CMK (cell line): ENCODE measurements around the gene CLCA4.
"Not testable (repeated sequence)": the region's sequence is repeated elsewhere in the genome, so short reads cannot be mapped to it uniquely, and the experiment has no call there.

Experiments used
- DNase-seq: peaks from one replicate; pipeline ENCODE4 v3.0.0-alpha.2; 2010; ENCODE audit warnings: low read depth

Gene CLCA4

GRCh38 chr1:86546787-86547221, at the start of gene CLCA4:
Gene CLCA4 (plus strand): TSS chr1:86547078. CDS start chr1:86547120, 42 bp downstream.
- DNase-seq = no peak

GRCh38 chr1:86498281-86498680, 48.6 kb upstream of the CLCA4 start:
- no peak for DNase-seq

- DNase-seq = peak; percentile 27
Observed at GRCh38 chr1:86499987-86500593, 46.8 kb upstream of the CLCA4 start.

- DNase-seq = no peak
Observed at GRCh38 chr1:86500714-86501113, 46.2 kb upstream of the CLCA4 start.

- not testable (repeated sequence) for DNase-seq
Observed at GRCh38 chr1:86502125-86502646, 44.7 kb upstream of the CLCA4 start.

- DNase-seq = no peak
Observed at GRCh38 chr1:86502721-86503405, 44.0 kb upstream of the CLCA4 start.

GRCh38 chr1:86503406-86504136, 43.3 kb upstream of the CLCA4 start:
- no peak for DNase-seq

GRCh38 chr1:86504137-86504479, 42.8 kb upstream of the CLCA4 start:
- no peak for DNase-seq

GRCh38 chr1:86504895-86505563, 41.8 kb upstream of the CLCA4 start:
- DNase-seq = no peak

- no peak for DNase-seq
Observed at GRCh38 chr1:86505564-86505902, 41.3 kb upstream of the CLCA4 start.

- DNase-seq = no peak
Observed at GRCh38 chr1:86507935-86508582, 38.8 kb upstream of the CLCA4 start.

GRCh38 chr1:86508583-86508969, 38.3 kb upstream of the CLCA4 start:
- no peak for DNase-seq

- DNase-seq = peak; percentile 18
Observed at GRCh38 chr1:86515597-86515996, 31.3 kb upstream of the CLCA4 start.

GRCh38 chr1:86516335-86516734, 30.5 kb upstream of the CLCA4 start:
- DNase-seq = no peak

- DNase-seq = no peak
Observed at GRCh38 chr1:86517336-86517735, 29.5 kb upstream of the CLCA4 start.

- no peak for DNase-seq
Observed at GRCh38 chr1:86520789-86521521, 25.9 kb upstream of the CLCA4 start.

- DNase-seq = no peak
Observed at GRCh38 chr1:86521522-86521891, 25.4 kb upstream of the CLCA4 start.

- DNase-seq = no peak
Observed at GRCh38 chr1:86522240-86522639, 24.6 kb upstream of the CLCA4 start.

GRCh38 chr1:86523670-86524354, 23.1 kb upstream of the CLCA4 start:
- no peak for DNase-seq

GRCh38 chr1:86527306-86527705, 19.6 kb upstream of the CLCA4 start:
- no peak for DNase-seq
